H1 (cell line): Measurements from ENCODE around the gene GIPC2. TPM values are rescaled to one million over a fixed set of nuclear protein-coding genes. Genes with fewer than 3 reads are reported as not detected.

Experiments
- CTCF ChIA-PET: fragments of 300-600 bp; sonication (Branson Sonifier 250); formaldehyde crosslinking; loops from one replicate; lab custom pipeline; 2021; ENCODE audit not compliant: partially characterized antibody; lab: Charles Lee
- POLR2A ChIA-PET: fragments of 300-600 bp; sonication (Branson Sonifier 250); formaldehyde crosslinking; loops from one replicate; lab custom pipeline; 2021; ENCODE audit warnings: inconsistent platforms; ENCODE audit not compliant: partially characterized antibody; lab: Charles Lee
- DNase-seq, 2 experiments: peaks; one replicate each; pipeline versions ENCODE4 v3.0.0 to v3.0.0-alpha.2; 2010 to 2022; ENCODE audit warnings: low spot score in 2 of 2, low read depth in 1 of 2, mixed read lengths in 1 of 2
- FAIRE-seq: peaks from 2 replicates; lab custom pipeline; 2011; peaks lifted over from hg19 to GRCh38; lab: Jason Lieb, UNC
- H2AFZ ChIP-seq: 2 replicates; pipeline ENCODE4 v1.8.1; 2012; ENCODE audit warnings: low read length, inconsistent platforms
- H2AK5ac ChIP-seq: 2 replicates; pipeline ENCODE4 v1.6.1; 2013; ENCODE audit warnings: low read depth, low read length
- H2BK120ac ChIP-seq: replicated peaks from 2 replicates; pipeline ENCODE3; 2013; ENCODE audit warnings: low read depth, low read length, inconsistent platforms
- H2BK12ac ChIP-seq: 2 replicates; pipeline ENCODE4 v1.6.1; 2013; ENCODE audit warnings: low read depth, low read length
- H2BK15ac ChIP-seq: 2 replicates; pipeline ENCODE4 v1.6.1; 2013; ENCODE audit warnings: low read length
- H2BK20ac ChIP-seq: 2 replicates; pipeline ENCODE4 v1.6.1; 2013; ENCODE audit warnings: low read length
- H2BK5ac ChIP-seq: 2 replicates; pipeline ENCODE4 v1.6.1; 2013; ENCODE audit warnings: low read depth, low read length
- H3K14ac ChIP-seq: 2 replicates; pipeline ENCODE4 v1.6.1; 2013; ENCODE audit warnings: inconsistent platforms; ENCODE audit not compliant: insufficient read length
- H3K18ac ChIP-seq: 2 replicates; pipeline ENCODE4 v1.6.1; 2013; ENCODE audit warnings: low read length; ENCODE audit errors: extremely low read depth
- H3K23ac ChIP-seq: 2 replicates; pipeline ENCODE4 v1.6.1; 2013; ENCODE audit warnings: inconsistent platforms; ENCODE audit not compliant: insufficient read length
- H3K23me2 ChIP-seq: 2 replicates; pipeline ENCODE4 v1.6.1; 2013; ENCODE audit warnings: low read depth, low read length
- H3K27ac ChIP-seq: 2 replicates; pipeline ENCODE4 v1.6.1; 2011; ENCODE audit warnings: low read depth, low read length, inconsistent platforms
- H3K27me3 ChIP-seq, 4 experiments: replicated peaks in 1 of 4; 1 replicate in 1 of 4; 2 replicates in 3 of 4; pipeline versions ENCODE4 v1.6.1 to v1.8.1; 2011 to 2013; ENCODE audit warnings: low read length in 3 of 4, mild to moderate bottlenecking in 3 of 4, inconsistent platforms in 2 of 4, mixed read lengths in 2 of 4, moderate library complexity in 1 of 4; ENCODE audit not compliant: control insufficient read depth in 3 of 4, insufficient read depth in 3 of 4; ENCODE audit errors: extremely low read depth in 1 of 4
- H3K36me3 ChIP-seq, 4 experiments: 2 replicates each; pipeline versions ENCODE4 v1.6.1 to v1.8.1; 2011 to 2013; ENCODE audit warnings: mild to moderate bottlenecking in 4 of 4, low read length in 3 of 4, moderate library complexity in 2 of 4, control low read depth in 1 of 4, inconsistent platforms in 1 of 4; ENCODE audit not compliant: insufficient read depth in 4 of 4, control insufficient read depth in 2 of 4
- H3K4ac ChIP-seq: replicated peaks from 2 replicates; pipeline ENCODE3; 2013; ENCODE audit warnings: low read length, low read depth, mixed read lengths, inconsistent platforms; ENCODE audit not compliant: insufficient read length
- H3K4me1 ChIP-seq, 4 experiments: replicated peaks in 1 of 4; 1 replicate in 1 of 4; 2 replicates in 3 of 4; pipeline versions ENCODE4 v1.6.1 to v1.8.1; 2011 to 2013; ENCODE audit warnings: low read length in 3 of 4, inconsistent platforms in 2 of 4, mixed read lengths in 1 of 4; ENCODE audit not compliant: insufficient read depth in 4 of 4, control insufficient read depth in 3 of 4
- H3K4me2 ChIP-seq, 2 experiments: 2 replicates each; pipeline versions ENCODE4 v1.6.1 to v1.8.1; 2011 to 2013; ENCODE audit warnings: low read depth in 2 of 2, low read length in 2 of 2, control low read depth in 1 of 2, inconsistent platforms in 1 of 2, mild to moderate bottlenecking in 1 of 2; ENCODE audit not compliant: insufficient read depth in 1 of 2
- H3K4me3 ChIP-seq, 4 experiments: fragments of 200-600, 300-600 bp in 1 of 4; sonication (generic), shearing (Covaris generic), sonication (Bioruptor Twin) in 1 of 4; 2 replicates each; pipeline versions ENCODE4 v1.5.1 to v1.8.1; 2011 to 2016; ENCODE audit warnings: low read length in 4 of 4, low read depth in 3 of 4, control low read depth in 2 of 4, inconsistent platforms in 2 of 4, mild to moderate bottlenecking in 2 of 4, mixed read lengths in 1 of 4, moderate library complexity in 1 of 4; ENCODE audit not compliant: insufficient read depth in 2 of 4; ENCODE audit errors: extremely low read depth in 1 of 4
- H3K56ac ChIP-seq: replicated peaks from 2 replicates; pipeline ENCODE3; 2013; ENCODE audit warnings: low read depth, mild to moderate bottlenecking, mixed read lengths, low read length, inconsistent platforms; ENCODE audit not compliant: insufficient read length
- H3K79me1 ChIP-seq: 2 replicates; pipeline ENCODE4 v1.6.1; 2013; ENCODE audit warnings: low read depth, low read length, control low read depth
- H3K79me2 ChIP-seq, 2 experiments: 2 replicates each; pipeline versions ENCODE4 v1.6.1 to v1.8.1; 2012 to 2013; ENCODE audit warnings: low read length in 2 of 2, mild to moderate bottlenecking in 2 of 2, inconsistent platforms in 1 of 2; ENCODE audit not compliant: insufficient read depth in 2 of 2, control insufficient read depth in 1 of 2
- H3K9ac ChIP-seq, 4 experiments: replicated peaks in 1 of 4; 1 replicate in 1 of 4; 2 replicates in 3 of 4; pipeline versions ENCODE4 v1.6.1 to v1.8.1; 2011 to 2013; ENCODE audit warnings: low read depth in 3 of 4, low read length in 3 of 4, control low read depth in 2 of 4, mild to moderate bottlenecking in 2 of 4, moderate library complexity in 2 of 4, inconsistent platforms in 1 of 4; ENCODE audit errors: extremely low read depth in 1 of 4
- H3K9me3 ChIP-seq, 2 experiments: 2 replicates each; pipeline versions ENCODE4 v1.6.1 to v1.8.1; 2012 to 2013; ENCODE audit warnings: mild to moderate bottlenecking in 2 of 2, moderate library complexity in 2 of 2, control low read depth in 1 of 2, inconsistent platforms in 1 of 2, low read depth in 1 of 2, low read length in 1 of 2, mixed read lengths in 1 of 2; ENCODE audit not compliant: insufficient read depth in 2 of 2
- H4K20me1 ChIP-seq, 2 experiments: replicated peaks in 1 of 2; 2 replicates each; pipeline versions ENCODE3 to v1.8.1; 2011 to 2013; ENCODE audit warnings: inconsistent platforms in 2 of 2, low read length in 2 of 2, mild to moderate bottlenecking in 1 of 2; ENCODE audit not compliant: insufficient read depth in 2 of 2, control insufficient read depth in 1 of 2
- H4K5ac ChIP-seq: 2 replicates; pipeline ENCODE4 v1.6.1; 2013; ENCODE audit warnings: low read length, low read depth, mixed read lengths, inconsistent platforms; ENCODE audit not compliant: insufficient read length
- H4K8ac ChIP-seq: 2 replicates; pipeline ENCODE4 v1.8.0; 2013; ENCODE audit warnings: mild to moderate bottlenecking, moderate library complexity, low read length, inconsistent platforms; ENCODE audit not compliant: insufficient read depth; ENCODE audit errors: extremely low read depth
- H4K91ac ChIP-seq: replicated peaks from 2 replicates; pipeline ENCODE3; 2013; ENCODE audit warnings: low read length, mixed read lengths, inconsistent platforms; ENCODE audit not compliant: insufficient read length
- CEBPB ChIP-seq: IDR thresholded peaks from 2 replicates; pipeline ENCODE4 v1.6.1; 2012; ENCODE audit warnings: low read depth, low read length
- EP300 ChIP-seq, 2 experiments: IDR thresholded peaks; 1 replicate in 1 of 2; 2 replicates in 1 of 2; pipeline ENCODE4 v1.6.1; 2011 to 2012; ENCODE audit warnings: low read depth in 2 of 2, low read length in 2 of 2, mild to moderate bottlenecking in 2 of 2, borderline replicate concordance in 1 of 2, inconsistent platforms in 1 of 2, moderate library complexity in 1 of 2
- RAD21 ChIP-seq, 2 experiments: IDR thresholded peaks in 1 of 2; conservative IDR thresholded peaks in 1 of 2; 2 replicates each; pipeline ENCODE4 v1.6.1; 2011; ENCODE audit warnings: low read depth in 2 of 2, low read length in 2 of 2, improper control_type of control experiment in 1 of 2, inconsistent platforms in 1 of 2, mild to moderate bottlenecking in 1 of 2, moderate library complexity in 1 of 2
- WGBS, 2 experiments: shearing (Covaris generic) in 1 of 2; methylation state at CpG; one replicate each; pipeline versions ENCODE4 v1.1.6 to v1.1.7; 2013 to 2015; ENCODE audit warnings: low lambda C conversion rate in 2 of 2, mixed read lengths in 2 of 2, inconsistent platforms in 1 of 2, low coverage in 1 of 2, missing lambda C conversion rate in 1 of 2; ENCODE audit not compliant: insufficient replicate concordance in 2 of 2, insufficient coverage in 1 of 2, insufficient read length in 1 of 2; ENCODE audit errors: extremely low coverage in 1 of 2, missing lambda C conversion rate in 1 of 2; 5-methylcytosine and 5-hydroxymethylcytosine counted together
- polyA plus RNA-seq, 7 experiments: library from polyadenylated mRNA; depleted of rRNA in 3 of 7; stranded (reverse) in 5 of 7; unstranded in 2 of 7; fragments of >200 nt in 5 of 7; fragments of 200-250 nt in 2 of 7; gene quantifications; 1 replicate in 5 of 7; 2 replicates in 1 of 7; 4 replicates in 1 of 7; pipeline versions ENCODE4 v1.2.1 to v1.2.3, GENCODE V29; 2011 to 2013; ENCODE audit warnings: missing spikeins in 2 of 7, mixed read lengths in 2 of 7
- total RNA-seq: library from RNA; stranded (reverse); fragmentation: NEBNext Ultra II Directional; extraction: Animal tissue kit (Norgen Biotek cat#: 25700); gene quantifications from 2 replicates; pipeline ENCODE4 v1.2.1, GENCODE V29; 2021

Gene GIPC2
- total and polyA plus RNA-seq, 2 of the 8 experiments (the other 6 are each of a cell fraction or from before 2014, with no cell fraction given): 0.29 to 0.69 TPM

DNA sequence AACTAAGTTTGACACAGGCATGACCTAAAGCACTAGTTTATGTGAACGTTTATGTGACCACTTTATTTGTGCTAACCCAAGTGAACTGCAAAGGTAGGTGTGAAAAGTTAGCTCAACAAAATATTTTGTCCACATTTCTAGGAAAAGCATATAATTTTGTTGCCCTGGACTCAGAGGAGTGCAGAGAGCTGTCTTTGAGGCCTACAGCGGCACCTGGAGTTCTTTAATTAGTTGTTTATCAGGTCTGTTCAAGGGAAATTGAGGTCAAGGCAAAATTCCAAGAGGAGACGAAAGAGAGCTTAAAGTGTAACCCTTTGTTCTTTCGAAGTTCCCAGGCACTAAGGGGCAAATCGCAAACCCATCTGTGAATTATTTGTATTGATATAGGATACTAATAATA is 1.3 kb downstream of the GIPC2 start:
- H3K9ac ChIP-seq: no peak overlapping the region
- no peak overlapping the region for H4K5ac ChIP-seq
- no peak overlapping the region for H3K4ac ChIP-seq
- no peaks in the 10 kb centered on the region for H3K36me3 ChIP-seq
- H3K9me3 ChIP-seq: no peaks in the 10 kb centered on the region
- H3K18ac ChIP-seq: no peak overlapping the region
- no peak overlapping the region for H3K56ac ChIP-seq
- CTCF ChIA-PET: interaction anchor here (0.6 to 1.7 kb wide), 5 partner anchors 8 to 62 kb away, joined by 3 to 4 read pairs (median 3); no protein-coding TSS in a partner anchor
- no peak for DNase-seq
- no peak overlapping the region for H3K14ac ChIP-seq
- 75% methylated on average over 5 of the region's 5 CpGs; no CpG with 5 or more reads in 1 of the 2 experiments for WGBS, 2 experiments
- H2BK120ac ChIP-seq: no peak overlapping the region
- H3K79me2 ChIP-seq: no peaks in the 10 kb centered on the region
- peaks cover 13% of the 10 kb centered on the region; the same call in 1 of the 2 replicates for H3K23me2 ChIP-seq
- TF ChIP-seq EP300 (IDR thresholded peaks at IDR 0.05; ENCODE audit: borderline replicate concordance in 1 of 2, low read depth in 2 of 2, low read length in 2 of 2) (no peak), RAD21 (IDR thresholded peaks at IDR 0.05 in 1 of 2, conservative IDR thresholded peaks at IDR 0.05 in 1 of 2; ENCODE audit: low read depth in 2 of 2, low read length in 2 of 2) (0 out of 4 replicates have a peak, but pooled peaks of 1 of the 2 experiments have one; percentile 5), CEBPB (no peak)
- TF ChIP-seq, all 59 proteins: peak for 1
- no peak overlapping the region for H3K27ac ChIP-seq
- peak overlapping the region in 2 of 4 experiments; percentile 62 to 73; a peak in 3 of 8 replicates for H3K4me3 ChIP-seq
- H3K4me2 ChIP-seq: peak overlapping the region; percentile 77 to 90
- no peak overlapping the region for H4K8ac ChIP-seq
- H2AK5ac ChIP-seq: no peak overlapping the region
- H4K20me1 ChIP-seq: no peaks in the 10 kb centered on the region
- 0 out of 2 replicates have a peak overlapping the region, but pooled peaks have one; percentile 89 for H2AFZ ChIP-seq
- POLR2A ChIA-PET: interaction anchor here (0.8 to 2.9 kb wide), 7 partner anchors 11 to 69 kb away, joined by 3 to 25 read pairs (median 5); partner anchors contain the start of genes DNAJB4 and FUBP1
- H3K4me1 ChIP-seq: peaks cover 0 to 9% (median 6%) of the 10 kb centered on the region in 4 experiments; a peak in 3 of 7 replicates
- H4K91ac ChIP-seq: no peak overlapping the region
- FAIRE-seq: no peak
- H2BK12ac ChIP-seq: no peak overlapping the region
- no peak overlapping the region for H2BK20ac ChIP-seq
- H2BK5ac ChIP-seq: no peak overlapping the region
- peaks cover 4 to 28% (median 24%) of the 10 kb centered on the region in 4 experiments for H3K27me3 ChIP-seq
- no peak overlapping the region for H3K23ac ChIP-seq
- H2BK15ac ChIP-seq: no peak overlapping the region
- H3K79me1 ChIP-seq: no peaks in the 10 kb centered on the region
